ENCODE results near the gene IQCH.

Gene IQCH

DNA sequence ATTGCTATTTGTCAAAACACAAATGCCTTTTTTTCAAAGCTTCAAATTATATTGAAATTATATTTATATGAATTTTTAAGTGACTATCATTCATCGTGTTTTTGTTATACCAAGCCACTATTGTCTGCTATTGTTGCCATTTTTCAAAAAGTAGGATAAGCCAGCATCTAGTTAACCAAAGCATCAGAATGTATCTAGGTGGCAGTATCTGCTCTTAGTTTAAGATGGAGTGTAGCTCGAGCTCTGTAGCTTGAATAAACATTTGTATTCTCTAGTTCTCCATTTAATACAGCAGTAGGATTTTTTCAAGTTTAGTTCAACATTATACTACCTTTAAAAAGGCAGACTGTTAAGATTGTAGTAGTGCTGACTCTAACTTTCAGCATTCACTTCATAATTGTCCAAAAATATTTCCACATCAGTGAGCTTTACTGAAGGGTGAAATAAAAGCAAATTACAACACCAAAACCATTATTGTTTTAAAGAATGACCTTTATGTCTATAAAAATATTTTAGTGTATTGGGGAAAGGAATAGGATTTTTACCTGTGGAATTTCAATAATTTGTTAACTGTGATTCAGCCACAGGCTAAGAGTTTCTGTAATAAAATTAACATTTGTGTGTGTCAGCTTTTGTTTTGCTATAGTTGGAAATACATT, 246.7 kb downstream of the IQCH start:
- no peaks in the 10 kb centered on the region for H3K4me1 Mint-ChIP-seq
- no peaks in the 10 kb centered on the region for H3K27me3 Mint-ChIP-seq
- DNase-seq (ENCODE audit: low spot score in 2 of 2), result no peak
- no peak overlapping the region for H3K27ac Mint-ChIP-seq (ENCODE audit: low read depth)
- H3K9me3 Mint-ChIP-seq, result no peaks in the 10 kb centered on the region
- ATAC-seq (replicated peaks; ENCODE audit: extremely low read depth, poor library complexity, severe bottlenecking), result no peak
- no peak overlapping the region for H3K4me3 Mint-ChIP-seq
- H3K36me3 Mint-ChIP-seq (ENCODE audit: insufficient read depth), result no peaks in the 10 kb centered on the region

GRCh38 chr15:67501836-67502461, 247.4 kb downstream of the IQCH start:
- H3K27ac Mint-ChIP-seq (ENCODE audit: low read depth), result no peak overlapping the region
- no peaks in the 10 kb centered on the region for H3K4me1 Mint-ChIP-seq
- no peak for ATAC-seq (replicated peaks; ENCODE audit: extremely low read depth, poor library complexity, severe bottlenecking)
- H3K9me3 Mint-ChIP-seq, result no peaks in the 10 kb centered on the region
- no peak overlapping the region for H3K4me3 Mint-ChIP-seq
- H3K36me3 Mint-ChIP-seq (ENCODE audit: insufficient read depth), result no peaks in the 10 kb centered on the region
- no peak for DNase-seq (ENCODE audit: low spot score in 2 of 2)
- H3K27me3 Mint-ChIP-seq, result no peaks in the 10 kb centered on the region

DNA sequence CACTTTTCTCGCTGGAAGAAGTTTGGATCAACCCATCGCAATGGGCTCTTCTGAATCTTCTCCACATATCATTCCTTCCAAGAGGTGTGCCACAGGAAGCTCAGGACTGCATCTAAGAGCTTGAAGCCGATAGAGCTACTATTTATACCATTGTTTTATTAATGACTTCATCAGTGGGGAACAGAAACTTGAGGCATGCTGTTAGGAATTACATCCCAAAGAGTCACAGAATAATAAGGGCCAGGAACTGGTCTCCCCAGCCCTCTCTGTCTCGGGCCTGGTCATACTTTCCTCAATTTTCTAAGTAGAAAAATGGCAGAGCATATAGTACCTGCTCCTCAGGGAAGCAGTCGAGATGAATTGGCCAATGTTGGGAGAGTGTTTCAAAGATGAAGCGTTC, 249.5 kb downstream of the IQCH start:
- DNase-seq (ENCODE audit: low spot score in 2 of 2) (no peak), ATAC-seq (replicated peaks; ENCODE audit: extremely low read depth, poor library complexity, severe bottlenecking) (no peak)
- Mint-ChIP-seq H3K27me3 (no peaks in the 10 kb centered on the region), H3K9me3 (no peaks in the 10 kb centered on the region), H3K27ac (ENCODE audit: low read depth) (no peak overlapping the region), H3K4me3 (no peak overlapping the region), H3K4me1 (no peaks in the 10 kb centered on the region), H3K36me3 (ENCODE audit: insufficient read depth) (peaks cover 7% of the 10 kb centered on the region)

DNA sequence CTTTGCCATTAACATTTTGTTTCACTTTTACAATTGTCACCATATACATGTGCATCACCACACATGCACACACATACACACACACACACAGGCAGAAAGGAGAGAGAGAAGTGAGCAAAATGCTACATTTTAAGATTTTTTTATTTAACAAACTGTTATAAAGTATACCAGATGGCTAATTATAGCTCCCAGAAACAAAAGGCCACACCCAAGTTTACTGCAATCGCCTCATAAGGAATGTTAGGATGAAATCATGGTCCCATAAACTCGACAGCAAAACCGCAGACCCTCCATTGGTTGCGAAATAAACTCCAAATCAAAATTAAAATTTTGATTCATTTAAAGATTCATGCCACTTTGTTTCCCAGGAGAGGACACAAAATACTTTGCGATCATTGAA, 250.2 kb downstream of the IQCH start:
- H3K27me3 Mint-ChIP-seq, result no peaks in the 10 kb centered on the region
- H3K27ac Mint-ChIP-seq (ENCODE audit: low read depth), result no peak overlapping the region
- H3K36me3 Mint-ChIP-seq (ENCODE audit: insufficient read depth), result peaks cover 9% of the 10 kb centered on the region
- no peaks in the 10 kb centered on the region for H3K9me3 Mint-ChIP-seq
- DNase-seq (ENCODE audit: low spot score in 2 of 2) (no peak), ATAC-seq (replicated peaks; ENCODE audit: extremely low read depth, poor library complexity, severe bottlenecking) (no peak)
- H3K4me1 Mint-ChIP-seq, result no peaks in the 10 kb centered on the region
- no peak overlapping the region for H3K4me3 Mint-ChIP-seq

DNA sequence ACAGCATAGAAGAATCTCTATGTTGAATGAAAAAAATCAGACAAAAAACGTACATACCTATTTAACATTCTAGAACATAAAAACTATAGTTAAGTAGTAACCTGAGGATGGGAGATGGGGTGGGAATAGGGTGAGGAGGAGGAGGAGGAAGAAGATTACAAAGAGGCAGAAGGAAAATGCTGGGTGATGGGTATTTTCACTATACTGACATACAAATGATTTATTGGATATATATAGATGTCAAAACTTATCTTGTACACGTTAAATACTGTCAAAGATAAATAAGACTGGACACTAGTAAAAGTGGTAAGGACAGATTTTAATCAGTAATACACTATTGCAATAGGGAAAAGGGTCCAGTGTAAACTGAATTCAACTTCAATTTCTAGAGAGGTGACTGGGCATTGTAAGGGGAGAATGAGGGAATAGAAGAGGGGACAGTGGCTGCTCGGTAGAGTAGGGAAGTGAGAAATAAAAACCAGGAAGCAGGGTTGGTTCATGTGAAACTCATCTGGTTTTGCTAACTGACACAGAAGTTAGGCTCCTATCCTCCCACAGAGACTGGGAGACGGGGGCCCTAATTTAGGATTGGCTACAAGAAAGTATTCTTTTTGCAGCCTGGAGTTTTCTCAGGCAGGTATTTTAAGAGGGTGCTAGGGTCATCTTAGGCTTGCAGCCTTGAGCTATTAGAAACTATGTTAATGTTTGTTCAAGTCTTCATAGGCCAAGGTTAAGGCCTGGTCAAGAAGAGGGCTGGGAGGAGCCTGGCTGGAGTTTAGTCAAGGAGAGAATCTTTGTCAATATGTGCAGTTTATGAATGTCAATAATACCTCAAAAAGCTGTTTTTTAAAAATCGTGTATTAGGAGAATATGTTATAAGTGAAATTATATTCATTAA, 251.3 kb downstream of the IQCH start:
- Mint-ChIP-seq H3K9me3 (no peaks in the 10 kb centered on the region), H3K27me3 (no peaks in the 10 kb centered on the region), H3K27ac (ENCODE audit: low read depth) (peak overlapping the region; percentile 7), H3K36me3 (ENCODE audit: insufficient read depth) (peaks cover 9% of the 10 kb centered on the region), H3K4me3 (no peak overlapping the region), H3K4me1 (no peaks in the 10 kb centered on the region)
- ATAC-seq (replicated peaks; ENCODE audit: extremely low read depth, poor library complexity, severe bottlenecking) (no peak), DNase-seq (ENCODE audit: low spot score in 2 of 2) (no peak)

DNA sequence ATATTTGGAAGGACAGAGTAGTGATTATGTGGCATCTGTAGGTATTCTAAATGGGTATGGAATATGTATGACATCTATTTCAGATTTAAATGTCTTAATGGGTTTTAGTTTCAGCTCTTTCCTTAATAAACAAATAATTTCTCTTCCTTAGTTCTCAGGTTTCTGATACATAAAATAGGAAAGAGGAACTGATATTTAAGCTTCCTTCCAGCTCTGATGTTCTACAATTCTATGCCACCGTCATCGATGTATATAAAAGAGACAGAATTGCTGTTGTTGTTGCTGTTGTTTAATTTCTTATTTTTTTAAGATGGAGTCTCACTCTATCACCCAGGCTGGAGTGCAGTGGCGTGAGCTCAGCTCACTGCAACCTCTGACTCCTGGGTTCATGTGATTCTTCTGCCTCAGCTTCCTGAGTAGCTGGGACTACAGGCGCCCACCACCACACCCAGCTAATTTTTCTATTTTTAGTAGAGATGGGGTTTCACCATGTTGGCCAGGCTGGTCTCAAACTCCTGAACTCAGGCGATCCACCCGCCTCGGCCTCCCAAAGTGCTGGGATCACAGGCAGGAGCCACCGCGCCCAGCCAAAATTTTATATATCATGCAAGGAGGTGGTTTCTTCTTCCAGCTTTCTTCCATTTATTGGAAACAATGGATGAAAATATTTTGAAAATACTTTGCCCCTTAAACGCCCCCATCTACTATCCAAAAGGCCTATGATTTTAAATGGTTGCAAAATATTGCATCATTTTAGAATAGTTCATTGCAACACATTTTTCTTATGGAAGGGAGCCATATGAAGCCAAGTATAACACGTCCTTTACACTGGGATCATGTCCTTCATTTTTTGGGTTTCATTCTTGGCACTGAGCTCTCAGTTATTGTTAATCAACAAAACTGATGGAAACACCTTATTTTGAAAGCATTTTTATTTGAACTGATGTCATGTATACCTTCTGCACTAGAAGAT, 252.5 kb downstream of the IQCH start:
- Mint-ChIP-seq H3K4me1 (no peaks in the 10 kb centered on the region), H3K27me3 (no peaks in the 10 kb centered on the region), H3K36me3 (ENCODE audit: insufficient read depth) (peaks cover 13% of the 10 kb centered on the region), H3K27ac (ENCODE audit: low read depth) (no peak overlapping the region), H3K4me3 (no peak overlapping the region), H3K9me3 (no peaks in the 10 kb centered on the region)
- no peak for ATAC-seq (replicated peaks; ENCODE audit: extremely low read depth, poor library complexity, severe bottlenecking)
- no peak for DNase-seq (ENCODE audit: low spot score in 2 of 2)

DNA sequence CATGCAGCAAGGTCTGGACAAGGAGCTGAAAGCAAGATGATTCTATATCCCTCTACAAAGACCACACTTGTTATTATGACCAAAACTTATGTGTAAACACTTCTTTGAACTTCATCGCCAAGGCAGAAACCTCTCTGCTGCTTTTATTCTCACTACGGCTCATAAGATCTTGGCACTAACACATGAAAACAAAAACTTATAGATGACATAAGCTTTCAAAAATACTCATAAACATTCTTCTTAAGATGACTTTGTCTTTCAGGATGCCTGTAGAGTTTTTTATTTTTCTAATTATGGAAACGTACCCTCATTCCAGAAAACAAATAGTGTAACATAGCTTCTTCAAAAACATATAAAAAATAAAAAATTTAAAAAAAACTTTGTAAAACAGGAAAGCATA, 253.8 kb downstream of the IQCH start:
- H3K9me3 Mint-ChIP-seq, result no peaks in the 10 kb centered on the region
- no peak for ATAC-seq (replicated peaks; ENCODE audit: extremely low read depth, poor library complexity, severe bottlenecking)
- peaks cover 22% of the 10 kb centered on the region for H3K36me3 Mint-ChIP-seq (ENCODE audit: insufficient read depth)
- DNase-seq (ENCODE audit: low spot score in 2 of 2), result no peak
- H3K4me1 Mint-ChIP-seq, result no peaks in the 10 kb centered on the region
- no peak overlapping the region for H3K4me3 Mint-ChIP-seq
- H3K27ac Mint-ChIP-seq (ENCODE audit: low read depth), result no peak overlapping the region
- no peaks in the 10 kb centered on the region for H3K27me3 Mint-ChIP-seq

- Mint-ChIP-seq H3K4me3 (no peak overlapping the region), H3K36me3 (ENCODE audit: insufficient read depth) (peaks cover 25% of the 10 kb centered on the region), H3K9me3 (no peaks in the 10 kb centered on the region), H3K27ac (ENCODE audit: low read depth) (no peak overlapping the region), H3K4me1 (no peaks in the 10 kb centered on the region), H3K27me3 (no peaks in the 10 kb centered on the region)
- DNase-seq (ENCODE audit: low spot score in 2 of 2) (no peak), ATAC-seq (replicated peaks; ENCODE audit: extremely low read depth, poor library complexity, severe bottlenecking) (no peak)
These were observed 255.3 kb downstream of the IQCH start for GRCh38 chr15:67509918-67510317.

- Mint-ChIP-seq H3K36me3 (ENCODE audit: insufficient read depth) (peaks cover 25% of the 10 kb centered on the region), H3K9me3 (no peaks in the 10 kb centered on the region), H3K4me3 (no peak overlapping the region), H3K4me1 (no peaks in the 10 kb centered on the region), H3K27ac (ENCODE audit: low read depth) (no peak overlapping the region), H3K27me3 (no peaks in the 10 kb centered on the region)
- no peak for DNase-seq (ENCODE audit: low spot score in 2 of 2)
- no peak for ATAC-seq (replicated peaks; ENCODE audit: extremely low read depth, poor library complexity, severe bottlenecking)
These were observed 256.1 kb downstream of the IQCH start for GRCh38 chr15:67510597-67511190.

GRCh38 chr15:67511606-67512005, 257.0 kb downstream of the IQCH start:
- Mint-ChIP-seq H3K27ac (ENCODE audit: low read depth) (no peak overlapping the region), H3K4me1 (no peaks in the 10 kb centered on the region), H3K36me3 (ENCODE audit: insufficient read depth) (peaks cover 29% of the 10 kb centered on the region), H3K9me3 (no peaks in the 10 kb centered on the region), H3K27me3 (no peaks in the 10 kb centered on the region), H3K4me3 (no peak overlapping the region)
- DNase-seq (ENCODE audit: low spot score in 2 of 2) (no peak), ATAC-seq (replicated peaks; ENCODE audit: extremely low read depth, poor library complexity, severe bottlenecking) (no peak)

DNA sequence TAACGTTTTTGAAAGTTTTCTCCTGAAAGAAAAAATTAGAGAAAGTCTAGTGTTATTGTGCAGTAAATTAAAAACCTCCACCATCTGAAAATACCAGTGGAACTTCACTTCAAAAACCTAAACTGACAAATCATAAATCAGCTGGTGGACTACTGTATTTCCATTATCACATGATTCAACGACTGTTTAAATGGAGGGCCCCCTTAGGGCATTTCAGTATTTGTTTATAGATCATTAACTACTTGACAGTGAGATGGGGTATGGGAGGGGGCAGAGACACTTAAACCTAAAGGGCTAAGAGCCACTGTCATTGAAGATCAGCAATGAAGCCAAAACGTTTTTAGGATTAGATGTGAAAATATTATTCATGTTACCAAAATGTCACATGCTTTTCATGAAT, 257.6 kb downstream of the IQCH start:
- DNase-seq (ENCODE audit: low spot score in 2 of 2), result no peak
- Mint-ChIP-seq H3K4me3 (no peak overlapping the region), H3K27me3 (no peaks in the 10 kb centered on the region), H3K9me3 (no peaks in the 10 kb centered on the region), H3K27ac (ENCODE audit: low read depth) (no peak overlapping the region), H3K36me3 (ENCODE audit: insufficient read depth) (peaks cover 29% of the 10 kb centered on the region), H3K4me1 (no peaks in the 10 kb centered on the region)
- no peak for ATAC-seq (replicated peaks; ENCODE audit: extremely low read depth, poor library complexity, severe bottlenecking)

Data from central memory CD8-positive, alpha-beta T cell (primary cell).